HEK293 (cell line): ENCODE measurements around the gene VCL.

Source experiments
- MZF1 ChIP-seq: fragments of 450-650 bp; formaldehyde crosslinking; IDR thresholded peaks from 2 replicates; pipeline ENCODE4 v1.5.1; 2017; ENCODE audit warnings: missing biosample characterization, missing genetic modification characterization, borderline replicate concordance
- ZNF223 ChIP-seq: fragments of 450-650 bp; formaldehyde crosslinking; IDR thresholded peaks from 2 replicates; pipeline ENCODE4 v1.5.1; 2016; ENCODE audit warnings: missing biosample characterization, missing genetic modification characterization
- ZNF776 ChIP-seq: fragments of 450-650 bp; formaldehyde crosslinking; IDR thresholded peaks from 2 replicates; pipeline ENCODE4 v1.5.0; 2017; ENCODE audit warnings: missing biosample characterization, missing genetic modification characterization, borderline replicate concordance
- TF ChIP-seq, protein P1 (sequence below): fragments of 450-650 bp; formaldehyde crosslinking; IDR thresholded peaks from 2 replicates; pipeline ENCODE4 v1.5.1; 2016; ENCODE audit warnings: missing biosample characterization, missing genetic modification characterization

DNA sequence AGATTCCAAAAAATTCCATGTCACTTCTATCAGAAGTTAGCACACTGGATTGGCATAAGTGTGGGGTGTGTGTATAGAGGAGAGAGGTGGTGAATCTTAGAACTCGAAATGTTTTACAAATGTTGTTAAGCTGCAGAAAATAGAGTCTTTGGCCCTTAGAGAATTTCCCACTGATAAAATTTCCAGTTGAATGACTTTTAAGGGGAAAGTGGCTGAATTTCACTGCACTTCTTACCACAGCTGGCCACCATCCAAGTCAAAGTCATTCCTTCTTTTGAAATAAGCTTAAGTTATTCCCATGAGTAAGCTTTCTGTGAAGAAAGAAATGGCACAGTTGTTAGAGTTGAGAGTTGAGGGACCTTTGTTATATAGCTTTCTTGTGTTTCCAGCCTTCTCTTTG is 13.9 kb downstream of the VCL start:
- TF ChIP-seq, protein P1, sequence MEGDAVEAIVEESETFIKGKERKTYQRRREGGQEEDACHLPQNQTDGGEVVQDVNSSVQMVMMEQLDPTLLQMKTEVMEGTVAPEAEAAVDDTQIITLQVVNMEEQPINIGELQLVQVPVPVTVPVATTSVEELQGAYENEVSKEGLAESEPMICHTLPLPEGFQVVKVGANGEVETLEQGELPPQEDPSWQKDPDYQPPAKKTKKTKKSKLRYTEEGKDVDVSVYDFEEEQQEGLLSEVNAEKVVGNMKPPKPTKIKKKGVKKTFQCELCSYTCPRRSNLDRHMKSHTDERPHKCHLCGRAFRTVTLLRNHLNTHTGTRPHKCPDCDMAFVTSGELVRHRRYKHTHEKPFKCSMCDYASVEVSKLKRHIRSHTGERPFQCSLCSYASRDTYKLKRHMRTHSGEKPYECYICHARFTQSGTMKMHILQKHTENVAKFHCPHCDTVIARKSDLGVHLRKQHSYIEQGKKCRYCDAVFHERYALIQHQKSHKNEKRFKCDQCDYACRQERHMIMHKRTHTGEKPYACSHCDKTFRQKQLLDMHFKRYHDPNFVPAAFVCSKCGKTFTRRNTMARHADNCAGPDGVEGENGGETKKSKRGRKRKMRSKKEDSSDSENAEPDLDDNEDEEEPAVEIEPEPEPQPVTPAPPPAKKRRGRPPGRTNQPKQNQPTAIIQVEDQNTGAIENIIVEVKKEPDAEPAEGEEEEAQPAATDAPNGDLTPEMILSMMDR (tag by site-specific recombination): no peak
- no peak for TF ChIP-seq ZNF776 (tag by site-specific recombination)
- no peak for TF ChIP-seq ZNF223 (tag by site-specific recombination)
- no peak for TF ChIP-seq MZF1 (tag by site-specific recombination)
